Activated CD8-positive, alpha-beta memory T cell treated with anti-CD3 and anti-CD28 coated beads, Interleukin-2, amount 50 U/mL, for 48 hours (primary cell): ENCODE data around the gene INHBB.

Experiments used
- DNase-seq: peaks from one replicate; pipeline ENCODE4 v3.0.0-alpha.2; 2020

Gene INHBB

DNA sequence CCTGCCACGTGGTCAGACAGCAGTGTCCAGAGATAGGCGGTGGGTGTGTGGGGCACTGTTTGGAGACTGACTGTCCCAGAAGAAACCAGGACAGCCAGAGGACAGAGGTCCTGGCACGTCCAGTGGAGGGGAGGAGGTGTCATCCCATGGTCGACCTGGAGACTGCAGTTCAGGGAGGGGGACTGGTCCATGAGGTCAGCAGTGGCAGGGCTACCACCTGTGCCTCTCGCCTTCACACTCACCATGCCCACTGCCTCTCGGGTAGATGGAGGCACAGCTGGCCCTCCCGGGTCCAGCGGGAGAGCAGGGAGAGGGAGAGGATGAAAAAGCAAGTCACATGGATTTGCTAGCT, 53.9 kb downstream of the INHBB start:
- DNase-seq = peak; percentile 28

GRCh38 chr2:120400551-120400950, 54.6 kb downstream of the INHBB start:
- DNase-seq = peak; percentile 36
